Erythroblast (primary cell): ENCODE data around the gene NCKAP5.

Experiments
- GATA1 ChIP-seq: IDR thresholded peaks from 2 replicates; pipeline ENCODE4 v1.6.1; 2011; ENCODE audit warnings: low read depth, mild to moderate bottlenecking, control low read depth, low read length, moderate library complexity
- POLR2A ChIP-seq: IDR thresholded peaks from 2 replicates; pipeline ENCODE4 v1.6.1; 2011; ENCODE audit warnings: mild to moderate bottlenecking, low read length

DNA sequence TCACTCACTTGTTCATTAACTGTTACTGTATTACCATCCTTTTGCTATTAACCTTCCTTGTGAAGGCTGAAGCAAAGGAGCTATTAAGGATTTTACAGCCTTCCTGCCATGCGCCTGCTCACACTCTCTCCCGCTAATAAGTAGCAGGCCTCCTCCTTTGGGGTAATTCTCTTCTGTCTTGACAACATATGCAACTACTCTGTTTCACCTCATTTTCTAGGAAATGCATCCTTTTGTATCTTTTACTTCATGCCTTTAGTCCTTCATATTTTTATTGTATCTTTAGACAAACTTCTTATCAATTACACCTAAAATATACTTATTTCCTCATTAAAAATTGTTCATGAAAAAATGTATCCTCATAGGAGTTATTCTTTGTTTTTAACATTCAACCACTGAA is 463.4 kb downstream of the NCKAP5 start:
- no peak for TF ChIP-seq POLR2A
- TF ChIP-seq GATA1, result no peak
